IPS DF 6.9 (cell line): ENCODE data around the gene NR3C1.

Experiments
- DNase-seq: peaks from one replicate; pipeline ENCODE4 v3.0.0-alpha.2; 2013; ENCODE audit warnings: low read depth, low spot score
- H3K27ac ChIP-seq: one replicate; pipeline ENCODE4 v1.5.1; 2013; ENCODE audit warnings: low read length, control low read depth
- H3K27me3 ChIP-seq: 2 replicates; pipeline ENCODE4 v1.6.1; 2013; ENCODE audit warnings: mild to moderate bottlenecking, low read length; ENCODE audit not compliant: control insufficient read depth, insufficient read depth
- H3K36me3 ChIP-seq: 2 replicates; pipeline ENCODE4 v1.6.1; 2013; ENCODE audit warnings: low read length; ENCODE audit not compliant: control insufficient read depth, insufficient read depth
- H3K4me1 ChIP-seq: 2 replicates; pipeline ENCODE4 v1.6.1; 2013; ENCODE audit warnings: low read length; ENCODE audit not compliant: control insufficient read depth, insufficient read depth
- H3K4me3 ChIP-seq: 2 replicates; pipeline ENCODE4 v1.5.1; 2013; ENCODE audit warnings: mild to moderate bottlenecking, low read length
- H3K9me3 ChIP-seq: 2 replicates; pipeline ENCODE4 v1.6.1; 2013; ENCODE audit warnings: low read length, inconsistent platforms; ENCODE audit not compliant: control insufficient read depth, insufficient read depth
- WGBS: extraction: QIAGEN DNeasy Blood & Tissue Kit; methylation state at CpG from one replicate; pipeline ENCODE4 v1.1.7; 2013; ENCODE audit warnings: mixed read lengths, missing lambda C conversion rate; ENCODE audit not compliant: insufficient read length, insufficient coverage; 5-methylcytosine and 5-hydroxymethylcytosine counted together

NR3C1 gene

DNA sequence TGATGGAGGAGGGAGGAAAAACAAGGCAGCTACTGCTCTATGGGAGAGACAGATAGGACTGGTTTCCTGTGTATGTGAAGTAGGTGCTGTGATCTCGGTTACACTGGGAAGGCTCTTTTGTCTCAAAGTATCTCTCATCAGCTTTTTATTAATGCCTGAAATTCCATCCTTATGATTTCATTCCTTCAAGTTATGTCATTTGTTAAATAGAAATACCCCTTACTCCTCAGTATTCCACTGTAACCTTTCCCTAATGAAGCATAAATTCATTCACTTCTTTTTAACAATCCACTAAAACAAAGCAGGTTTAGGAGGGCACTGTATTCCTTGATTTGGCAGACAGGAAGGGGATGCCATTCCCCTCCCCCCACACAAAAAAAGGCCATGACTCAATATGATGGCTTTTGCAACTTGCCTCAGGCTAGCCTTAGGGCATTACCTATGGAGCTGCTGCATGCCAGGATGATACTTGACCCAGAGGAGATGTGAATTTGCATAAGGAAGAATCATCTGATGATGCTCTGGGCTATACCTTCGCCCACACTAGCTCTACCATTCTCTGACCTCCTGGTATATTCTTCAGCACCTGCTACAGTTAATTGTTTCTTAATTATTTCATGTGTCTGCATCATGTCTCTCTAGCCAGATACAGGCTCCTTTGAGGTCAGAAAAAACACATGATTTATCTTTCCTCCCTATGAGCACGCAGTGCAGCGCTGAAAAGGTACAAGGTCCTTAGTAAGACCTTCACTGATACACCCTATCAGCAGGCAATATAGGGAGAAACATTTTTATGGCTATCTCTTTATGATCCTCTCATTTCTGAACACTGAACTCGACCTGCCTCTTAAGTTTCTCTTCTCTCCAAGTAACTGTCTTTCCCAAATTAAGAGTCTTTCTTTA, 26.3 kb downstream of the NR3C1 start:
- WGBS, result no CpG with 5 or more reads among the region's 5 CpGs
- Histone ChIP-seq H3K4me1 (peaks cover 2% of the 10 kb centered on the region; the same call in 1 of the 2 replicates), H3K4me3 (no peak overlapping the region), H3K9me3 (no peaks in the 10 kb centered on the region), H3K36me3 (no peaks in the 10 kb centered on the region), H3K27me3 (no peaks in the 10 kb centered on the region), H3K27ac (no peak overlapping the region)
- no peak for DNase-seq

GRCh38 chr5:143376195-143376779, 27.2 kb downstream of the NR3C1 start:
- Histone ChIP-seq H3K4me3 (no peak overlapping the region), H3K9me3 (no peaks in the 10 kb centered on the region), H3K4me1 (peaks cover 2% of the 10 kb centered on the region; the same call in 1 of the 2 replicates), H3K27ac (no peak overlapping the region), H3K27me3 (no peaks in the 10 kb centered on the region), H3K36me3 (no peaks in the 10 kb centered on the region)
- no CpG with 5 or more reads among the region's 3 CpGs for WGBS
- no peak for DNase-seq

- Histone ChIP-seq H3K9me3 (no peaks in the 10 kb centered on the region), H3K4me1 (peaks cover 2% of the 10 kb centered on the region; the same call in 1 of the 2 replicates), H3K27me3 (no peaks in the 10 kb centered on the region), H3K4me3 (no peak overlapping the region), H3K36me3 (no peaks in the 10 kb centered on the region), H3K27ac (no peak overlapping the region)
- no CpG with 5 or more reads among the region's 6 CpGs for WGBS
- DNase-seq, result no peak
Measured at GRCh38 chr5:143374496-143375217, 28.8 kb downstream of the NR3C1 start.

DNA sequence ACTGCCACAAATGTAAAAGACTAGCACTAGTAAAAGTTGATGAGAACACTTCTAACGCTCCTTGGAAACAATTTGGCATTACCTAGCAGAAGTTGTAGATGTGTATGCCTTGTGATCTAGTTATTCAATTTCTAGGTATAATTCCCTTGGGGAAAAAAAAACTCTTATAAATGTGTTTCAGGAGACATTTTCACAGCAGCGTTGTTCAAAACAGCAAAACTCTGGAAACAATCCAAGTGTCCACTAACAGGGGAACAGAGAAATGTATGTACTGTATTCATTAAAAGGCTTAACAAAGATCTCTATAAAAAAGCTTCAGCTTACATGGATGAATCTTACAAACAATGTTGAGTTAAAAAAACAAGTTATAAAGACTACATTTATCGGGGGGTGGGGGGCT, 30.4 kb downstream of the NR3C1 start:
- no CpG with 5 or more reads among the region's 3 CpGs for WGBS
- Histone ChIP-seq H3K4me3 (no peak overlapping the region), H3K9me3 (no peaks in the 10 kb centered on the region), H3K27me3 (no peaks in the 10 kb centered on the region), H3K36me3 (no peaks in the 10 kb centered on the region), H3K27ac (no peak overlapping the region), H3K4me1 (peaks cover 2% of the 10 kb centered on the region; the same call in 1 of the 2 replicates)
- no peak for DNase-seq

DNA sequence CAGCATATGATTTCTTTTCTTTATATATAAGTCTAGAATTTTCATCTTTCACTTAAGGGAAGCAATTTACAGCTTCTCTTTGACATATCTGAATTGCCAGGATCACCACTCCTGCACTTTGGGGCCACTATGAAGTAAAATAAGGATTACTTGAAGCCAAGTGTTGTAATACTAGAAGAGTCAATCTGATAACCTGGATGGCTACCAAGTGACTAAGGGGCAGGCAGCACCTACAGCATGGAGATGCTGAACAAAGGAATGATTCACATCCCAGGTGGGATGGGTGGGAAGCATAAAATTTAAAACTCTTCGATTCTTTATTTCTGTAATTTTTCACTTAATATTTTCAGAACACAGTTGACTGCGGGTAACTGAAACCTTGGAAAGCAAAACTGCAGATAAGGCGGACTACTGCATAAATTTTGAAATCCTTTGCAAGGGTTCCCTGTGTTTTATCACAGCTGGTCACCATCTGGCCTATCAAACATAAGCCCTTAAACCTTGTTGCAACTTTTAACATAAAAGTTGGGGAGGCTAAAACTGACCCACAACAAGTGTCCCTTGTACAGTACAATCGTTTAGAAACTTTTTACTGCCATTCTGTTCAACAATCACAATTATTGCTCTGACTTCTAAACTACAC, 31.2 kb downstream of the NR3C1 start:
- no peak overlapping the region for H3K27ac ChIP-seq
- no peak overlapping the region for H3K4me3 ChIP-seq
- DNase-seq, result no peak
- no peaks in the 10 kb centered on the region for H3K9me3 ChIP-seq
- H3K27me3 ChIP-seq, result no peaks in the 10 kb centered on the region
- H3K4me1 ChIP-seq, result peaks cover 2% of the 10 kb centered on the region; the same call in 1 of the 2 replicates
- no CpG with 5 or more reads among the region's 4 CpGs for WGBS
- no peaks in the 10 kb centered on the region for H3K36me3 ChIP-seq

- Histone ChIP-seq H3K27ac (no peak overlapping the region), H3K9me3 (no peaks in the 10 kb centered on the region), H3K27me3 (no peaks in the 10 kb centered on the region), H3K4me1 (no peaks in the 10 kb centered on the region), H3K36me3 (no peaks in the 10 kb centered on the region), H3K4me3 (no peak overlapping the region)
- no peak for DNase-seq
- no CpG with 5 or more reads among the region's 3 CpGs for WGBS
Measured at GRCh38 chr5:143370440-143370839, 33.0 kb downstream of the NR3C1 start.

GRCh38 chr5:143364061-143364460, 39.4 kb downstream of the NR3C1 start:
- H3K9me3 ChIP-seq, result no peaks in the 10 kb centered on the region
- H3K27ac ChIP-seq, result no peak overlapping the region
- DNase-seq, result no peak
- no CpG with 5 or more reads among the region's 2 CpGs for WGBS
- H3K4me3 ChIP-seq, result no peak overlapping the region
- no peaks in the 10 kb centered on the region for H3K36me3 ChIP-seq
- no peaks in the 10 kb centered on the region for H3K27me3 ChIP-seq
- H3K4me1 ChIP-seq, result no peaks in the 10 kb centered on the region

DNA sequence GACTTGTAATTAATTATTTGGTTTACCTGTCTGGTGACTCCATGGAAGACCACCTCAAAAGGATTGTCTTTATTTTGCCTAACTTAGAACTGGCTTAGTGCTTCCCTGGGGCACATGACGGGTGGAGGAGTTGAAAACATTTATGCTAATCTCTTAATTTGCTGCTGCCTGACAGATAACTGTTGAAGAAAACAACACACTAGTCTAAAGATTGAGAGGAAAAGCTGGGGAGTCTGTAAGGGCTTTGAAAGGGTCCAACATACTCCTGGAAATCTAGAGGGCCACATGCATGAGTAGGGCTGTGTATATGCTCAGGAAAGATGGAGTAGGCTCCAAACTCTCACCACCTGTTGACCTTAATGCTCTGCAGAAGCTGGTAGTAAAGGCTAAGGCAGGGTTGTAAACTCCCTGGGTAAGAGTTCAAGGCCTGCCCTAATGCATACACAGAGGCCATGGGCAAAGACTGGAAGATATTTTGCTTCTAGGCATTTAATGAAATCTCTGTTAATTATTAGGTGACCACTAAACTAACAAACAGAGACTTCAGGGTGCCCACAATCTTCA, 40.7 kb downstream of the NR3C1 start:
- Histone ChIP-seq H3K36me3 (no peaks in the 10 kb centered on the region), H3K27me3 (no peaks in the 10 kb centered on the region), H3K4me1 (no peaks in the 10 kb centered on the region), H3K27ac (no peak overlapping the region), H3K9me3 (no peaks in the 10 kb centered on the region), H3K4me3 (no peak overlapping the region)
- DNase-seq, result no peak
- WGBS, result no CpG with 5 or more reads among the region's 1 CpG

DNA sequence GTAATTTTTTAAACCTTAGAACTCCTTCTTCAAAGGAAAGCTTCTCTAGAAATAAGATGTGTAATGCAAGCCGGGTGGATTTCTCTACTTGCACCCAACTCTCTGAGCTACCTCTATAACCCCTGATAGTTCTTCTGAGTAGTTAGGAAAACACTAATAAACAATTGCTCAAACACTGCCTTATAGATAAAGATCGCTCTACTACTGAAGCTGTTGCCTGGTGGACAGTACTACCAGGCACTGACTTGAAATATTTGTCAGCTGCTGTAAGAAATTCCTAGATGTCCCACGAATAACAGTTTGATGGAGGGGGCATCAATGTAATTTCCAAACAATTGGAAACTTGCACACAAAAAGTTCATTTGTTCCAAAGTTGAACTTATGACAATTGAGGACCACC, 42.0 kb downstream of the NR3C1 start:
- WGBS, result no CpG with 5 or more reads among the region's 3 CpGs
- no peaks in the 10 kb centered on the region for H3K9me3 ChIP-seq
- no peak overlapping the region for H3K4me3 ChIP-seq
- H3K36me3 ChIP-seq, result no peaks in the 10 kb centered on the region
- H3K27me3 ChIP-seq, result no peaks in the 10 kb centered on the region
- no peak overlapping the region for H3K27ac ChIP-seq
- DNase-seq, result no peak
- no peaks in the 10 kb centered on the region for H3K4me1 ChIP-seq

GRCh38 chr5:143360755-143361154, 42.7 kb downstream of the NR3C1 start:
- Histone ChIP-seq H3K36me3 (no peaks in the 10 kb centered on the region), H3K27ac (no peak overlapping the region), H3K27me3 (no peaks in the 10 kb centered on the region), H3K4me1 (no peaks in the 10 kb centered on the region), H3K9me3 (no peaks in the 10 kb centered on the region), H3K4me3 (no peak overlapping the region)
- DNase-seq, result no peak
